Stimulated activated CD8-positive, alpha-beta memory T cell treated with anti-CD3 and anti-CD28 coated beads, Interleukin-12 subunit alpha, Interleukin-12 subunit beta, amount 100 ng/mL, for 1 hour (primary cell): ENCODE measurements around the gene MPHOSPH6.
"Not testable (repeated sequence)": the region's sequence is repeated elsewhere in the genome, so short reads cannot be mapped to it uniquely, and the experiment has no call there.

Experiments
- DNase-seq: peaks from one replicate; pipeline ENCODE4 v3.0.0-alpha.2; 2020; ENCODE audit warnings: low read depth

MPHOSPH6 gene

GRCh38 chr16:82175627-82176026 is 5.6 kb upstream of the MPHOSPH6 start:
- DNase-seq, result no peak

DNA sequence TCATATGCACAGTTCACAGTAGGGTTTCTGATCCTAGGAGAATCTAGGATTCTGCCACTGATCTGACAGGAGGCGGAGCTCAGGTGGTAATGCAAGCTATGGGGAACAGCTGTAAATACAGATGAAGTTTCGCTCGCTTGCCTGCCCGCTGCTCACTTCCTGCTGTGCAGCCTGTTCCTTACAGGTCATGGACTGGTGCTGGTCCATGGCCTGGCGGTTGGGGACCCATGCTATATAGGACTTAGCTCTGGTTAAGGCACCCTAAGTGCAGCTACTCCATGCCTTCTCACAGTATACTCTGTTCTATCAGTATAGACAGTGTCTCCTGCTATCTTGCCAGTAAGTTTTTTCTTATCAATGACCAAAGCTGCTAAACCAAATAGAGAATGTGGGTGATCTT is 2.4 kb downstream of the MPHOSPH6 start:
- no peak for DNase-seq

DNA sequence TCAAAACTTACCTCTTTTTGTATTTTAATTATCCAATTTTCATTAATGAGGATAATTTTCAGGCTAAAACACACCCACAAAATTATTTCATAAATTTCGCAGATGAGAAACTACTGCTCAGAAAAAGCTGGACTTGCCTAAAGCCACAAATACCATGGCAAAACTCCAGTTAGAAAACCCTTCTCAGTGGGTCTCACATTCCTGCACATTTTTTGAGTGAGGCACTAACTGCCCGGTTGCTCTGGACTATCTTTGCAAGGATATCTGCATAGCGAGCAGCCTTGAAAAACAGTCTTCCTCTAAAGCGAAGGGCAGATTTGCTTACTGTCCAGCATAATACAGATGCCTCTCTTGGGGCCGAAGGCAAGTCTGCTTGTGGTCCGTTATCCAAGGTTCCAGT is 9.8 kb downstream of the MPHOSPH6 start:
- DNase-seq, result no peak

DNA sequence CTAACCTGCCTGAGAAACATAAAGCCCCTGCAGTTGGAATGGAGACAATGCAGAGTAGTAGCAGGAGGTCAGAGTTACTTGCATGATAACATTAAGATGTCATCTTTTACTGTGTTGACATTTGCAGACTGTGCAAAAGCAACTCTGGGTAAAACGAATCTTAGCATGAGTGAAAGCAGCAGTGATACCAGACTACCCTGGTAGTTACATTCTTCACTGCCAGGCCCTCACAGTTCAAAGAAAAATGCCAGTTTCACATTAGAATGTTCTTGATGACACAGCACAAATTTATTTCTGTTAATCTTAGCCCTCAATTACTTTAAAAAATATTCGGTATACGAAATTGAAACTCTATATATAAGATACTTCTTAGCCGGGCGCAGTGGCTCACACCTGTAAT is 12.2 kb downstream of the MPHOSPH6 start:
- no peak for DNase-seq

DNA sequence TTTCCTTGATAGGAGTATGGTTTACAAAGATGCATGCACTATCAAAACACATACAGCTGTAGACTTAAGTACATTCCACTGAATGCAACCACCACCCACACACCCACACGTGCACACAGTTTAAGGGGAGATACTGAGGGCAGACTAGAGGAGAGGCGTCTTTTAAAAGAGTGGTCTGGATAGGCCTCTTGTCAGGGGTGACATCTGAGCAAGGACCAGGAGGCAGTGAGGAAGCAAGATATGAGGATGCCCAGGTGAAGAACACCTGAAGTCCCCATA is 12.6 kb downstream of the MPHOSPH6 start:
- DNase-seq, result no peak

DNA sequence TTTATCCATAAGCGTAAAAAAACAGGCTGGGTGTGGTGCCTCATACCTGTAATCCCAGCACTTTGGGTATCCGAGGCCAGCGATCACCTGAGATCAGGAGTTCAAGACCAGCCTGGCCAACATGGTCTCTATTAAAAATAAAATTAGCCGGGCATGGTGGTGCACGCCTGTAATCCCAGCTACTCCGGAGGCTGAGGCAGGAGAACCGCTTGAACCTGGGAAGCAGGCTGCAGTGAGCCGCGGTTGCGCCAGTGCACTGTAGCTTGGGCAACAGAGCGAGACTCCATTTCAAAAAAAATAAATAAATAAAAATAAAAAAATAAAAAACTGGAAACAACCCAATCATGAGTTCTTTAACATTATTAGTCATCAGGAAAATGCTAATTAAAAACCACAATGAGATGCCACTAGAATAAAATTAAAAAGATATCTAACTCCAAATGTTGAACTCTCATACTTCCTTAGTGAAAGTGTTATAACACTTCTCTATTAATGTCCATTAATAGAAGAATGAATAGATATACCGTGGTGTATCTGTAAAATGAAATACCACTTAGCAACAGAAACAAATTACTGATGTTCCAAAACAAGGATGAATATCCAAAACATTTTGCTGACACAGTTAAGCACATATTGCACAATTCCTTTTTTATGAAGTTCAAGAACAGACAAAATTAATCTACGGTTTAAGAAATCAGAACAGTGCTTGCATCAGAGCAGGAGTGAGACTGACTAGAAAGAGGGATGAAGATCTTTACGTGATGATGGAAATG is 13.1 kb downstream of the MPHOSPH6 start:
- DNase-seq, result no peak

DNA sequence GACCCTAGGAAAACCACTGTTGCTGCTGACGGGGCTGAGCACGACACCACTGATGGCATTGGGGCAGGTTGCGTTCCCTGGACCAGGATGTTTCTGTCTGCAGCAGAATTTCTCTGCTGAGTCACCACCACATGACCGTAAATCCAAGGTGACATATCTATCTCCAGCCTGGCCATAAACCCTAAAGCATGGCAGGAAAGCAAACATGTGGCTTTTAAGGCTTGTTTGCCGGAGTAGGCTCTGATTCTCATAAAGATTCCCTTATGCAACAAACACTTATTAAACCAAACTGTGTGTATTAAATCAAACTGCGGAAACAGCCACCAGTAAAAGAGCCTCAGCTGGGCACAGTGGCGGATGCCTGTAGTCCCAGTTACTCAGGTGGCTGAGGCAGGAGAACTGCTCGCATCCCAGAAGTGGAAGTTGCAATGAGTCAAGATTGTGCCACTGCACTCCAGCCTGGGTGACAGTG is 17.3 kb downstream of the MPHOSPH6 start:
- DNase-seq, result no peak

- DNase-seq, result no peak
These were observed 17.8 kb downstream of the MPHOSPH6 start for GRCh38 chr16:82152196-82152595.

- no peak for DNase-seq
These were observed 19.5 kb downstream of the MPHOSPH6 start for GRCh38 chr16:82150549-82150948.

- DNase-seq, result no peak
These were observed 20.5 kb downstream of the MPHOSPH6 start for GRCh38 chr16:82149536-82149935.

GRCh38 chr16:82147546-82147945 is 22.5 kb downstream of the MPHOSPH6 start:
- no peak for DNase-seq

- no peak for DNase-seq
These were observed 23.1 kb downstream of the MPHOSPH6 start for GRCh38 chr16:82146957-82147356.

GRCh38 chr16:82146556-82146955 is 23.5 kb downstream of the MPHOSPH6 start:
- no peak for DNase-seq

GRCh38 chr16:82139286-82139571 is 30.8 kb downstream of the MPHOSPH6 start:
- not testable (repeated sequence) for DNase-seq

GRCh38 chr16:82138478-82139285 is 31.3 kb downstream of the MPHOSPH6 start:
- no peak for DNase-seq

- no peak for DNase-seq
These were observed 32.2 kb downstream of the MPHOSPH6 start for GRCh38 chr16:82137822-82138167.

- DNase-seq, result no peak
These were observed 32.8 kb downstream of the MPHOSPH6 start for GRCh38 chr16:82136956-82137821.

DNA sequence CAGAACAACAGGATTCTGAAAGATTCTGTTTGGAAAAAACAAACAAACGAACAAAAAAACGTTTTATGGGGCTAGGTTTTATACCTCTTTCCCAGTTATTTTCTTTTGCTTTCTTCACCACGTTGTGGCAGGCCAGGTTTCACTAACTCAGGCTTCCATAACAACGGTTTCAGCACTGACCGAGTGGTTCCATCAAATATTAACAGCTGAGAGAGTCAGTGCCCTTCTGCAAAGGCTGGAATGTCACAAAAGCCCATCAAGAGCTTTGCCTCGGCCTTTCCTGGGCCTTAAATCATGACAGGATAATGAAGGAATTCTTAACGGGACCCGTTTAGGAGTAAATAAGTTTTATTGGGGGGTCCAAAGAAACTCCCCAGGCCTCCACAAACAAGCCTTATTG is 34.2 kb downstream of the MPHOSPH6 start:
- DNase-seq, result no peak

DNA sequence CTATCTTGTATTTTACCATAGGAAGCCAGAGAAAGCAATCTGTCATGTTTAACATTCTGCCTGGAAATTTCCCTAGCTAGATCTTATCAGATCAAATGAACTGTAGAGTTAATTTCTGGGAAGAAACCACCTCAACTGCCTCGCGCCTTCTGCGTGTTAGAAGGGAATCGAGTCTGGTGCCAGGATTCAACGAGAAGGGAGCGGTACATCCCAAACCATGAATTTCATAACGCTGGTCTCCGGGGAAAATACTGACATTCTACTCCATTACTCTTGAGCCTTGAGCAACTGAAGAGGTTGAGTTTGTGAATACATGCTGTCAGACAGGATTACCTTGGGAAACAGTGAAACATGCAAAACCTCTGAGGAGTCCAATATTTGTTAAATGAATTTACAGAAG is 35.2 kb downstream of the MPHOSPH6 start:
- no peak for DNase-seq

- no peak for DNase-seq
These were observed 36.2 kb downstream of the MPHOSPH6 start for GRCh38 chr16:82133798-82134197.

GRCh38 chr16:82129881-82130280 is 40.1 kb downstream of the MPHOSPH6 start:
- no peak for DNase-seq

DNA sequence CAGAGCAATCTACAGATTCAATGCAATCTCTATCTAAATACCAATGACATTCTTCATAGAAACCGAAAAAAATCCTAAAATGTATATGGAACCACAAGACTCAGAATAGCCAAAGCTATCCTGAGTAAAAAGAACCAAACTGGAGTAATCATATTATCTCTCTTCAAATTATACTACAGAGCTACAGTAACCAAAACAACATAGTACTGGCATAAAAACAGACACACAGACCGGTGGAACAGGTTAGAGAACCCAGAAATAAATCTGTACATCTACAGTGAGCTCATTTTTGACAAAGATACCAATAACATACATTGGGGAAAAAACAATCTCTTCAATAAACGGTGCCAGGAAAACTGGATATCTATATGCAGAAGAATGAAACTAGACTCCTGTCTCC is 45.4 kb downstream of the MPHOSPH6 start:
- no peak for DNase-seq

DNA sequence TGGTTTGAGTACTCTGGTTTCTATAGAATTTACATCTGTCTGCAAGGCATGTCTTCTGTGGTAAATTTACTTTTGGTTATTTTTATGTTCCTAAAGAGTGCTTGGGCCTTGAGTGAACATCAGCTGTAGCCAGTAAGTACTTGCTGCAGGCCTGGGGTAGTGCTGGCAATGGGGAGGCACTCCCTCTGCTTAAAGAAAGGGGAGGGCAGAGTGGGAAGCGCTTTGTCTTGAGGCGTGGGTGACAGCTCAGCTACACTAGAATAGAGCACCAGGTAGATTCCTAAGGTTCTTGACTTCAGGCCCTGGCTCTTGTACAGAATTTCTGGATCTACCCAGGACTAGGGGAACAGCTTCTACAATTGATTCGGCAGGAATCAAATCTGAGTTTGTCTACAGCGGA is 50.6 kb downstream of the MPHOSPH6 start:
- no peak for DNase-seq
